A549 (cell line): ENCODE results near the gene SAG. TPM values are rescaled to one million over a fixed set of nuclear protein-coding genes. Genes with fewer than 3 reads are reported as not detected.

Experiments
- ATAC-seq, 2 experiments: fragments of 200-7000 bp in 1 of 2; fragments of >200 bp in 1 of 2; cut with Nextera tagmentation in 1 of 2; cut with Tn5 transposase in 1 of 2; 3 replicates each; pipeline versions ENCODE4 v1.8.0 to v1.9.1; 2018 to 2020; ENCODE audit warnings: mild to moderate bottlenecking in 1 of 2, moderate library complexity in 1 of 2
- CTCF ChIA-PET: fragments of 300-600 bp; sonication (Branson Sonifier 250); formaldehyde crosslinking; extraction: SDS; loops from one replicate; lab custom pipeline; 2021; ENCODE audit warnings: antibody characterized with exemption, inconsistent platforms; lab: Yijun Ruan, JAX
- POLR2A ChIA-PET: fragments of 350-600 bp; formaldehyde crosslinking; extraction: SDS; loops from one replicate; lab custom pipeline; 2021; ENCODE audit warnings: antibody characterized with exemption, inconsistent platforms; lab: Yijun Ruan, JAX
- DNase-seq, 2 experiments: peaks; one replicate each; pipeline versions ENCODE4 v3.0.0 to v3.0.0-alpha.2; 2011 to 2016; ENCODE audit warnings: low read depth in 1 of 2, low spot score in 1 of 2
- FAIRE-seq: peaks from 2 replicates; lab custom pipeline; 2011; peaks lifted over from hg19 to GRCh38; lab: Jason Lieb, UNC
- H3K27ac ChIP-seq, 2 experiments: fragments of >200 bp; sonication (Bioruptor Twin); formaldehyde crosslinking; 3 replicates each; pipeline ENCODE4 v1.5.1; 2016 to 2017
- H3K4me1 ChIP-seq: fragments of >200 bp; sonication (Bioruptor Twin); formaldehyde crosslinking; 3 replicates; pipeline ENCODE4 v1.6.1; 2016
- H3K4me2 ChIP-seq: fragments of >200 bp; sonication (Bioruptor Twin); formaldehyde crosslinking; 3 replicates; pipeline ENCODE4 v1.6.1; 2016
- H3K4me3 ChIP-seq: fragments of >200 bp; sonication (Bioruptor Twin); formaldehyde crosslinking; 3 replicates; pipeline ENCODE4 v1.5.1; 2016
- H3K9me3 ChIP-seq: fragments of >200 bp; sonication (Bioruptor Twin); formaldehyde crosslinking; 3 replicates; pipeline ENCODE4 v1.6.1; 2016
- CBX2 ChIP-seq: fragments of 200-600 bp; sonication (generic); IDR thresholded peaks from 2 replicates; pipeline ENCODE4 v1.6.1; 2016; ENCODE audit warnings: low read depth, mild to moderate bottlenecking, borderline replicate concordance
- CBX8 ChIP-seq: fragments of 200-600 bp; sonication (generic); IDR thresholded peaks from 2 replicates; pipeline ENCODE4 v1.6.1; 2016
- CEBPB ChIP-seq, 2 experiments: fragments of >200 bp in 1 of 2; sonication (Bioruptor Twin) in 1 of 2; formaldehyde crosslinking in 1 of 2; IDR thresholded peaks; 2 replicates each; pipeline ENCODE4 v1.6.1; 2012 to 2016
- CHD2 ChIP-seq: fragments of 150-350 bp; IDR thresholded peaks from 2 replicates; pipeline ENCODE4 v1.6.1; 2014; ENCODE audit warnings: low read length; ENCODE audit not compliant: partially characterized antibody
- EHMT2 ChIP-seq: fragments of 200-600 bp; sonication (generic); IDR thresholded peaks from 2 replicates; pipeline ENCODE4 v1.6.1; 2016; ENCODE audit warnings: antibody characterized with exemption, low read depth, mild to moderate bottlenecking, moderate library complexity
- FOXS1 ChIP-seq: fragments of 250-450 bp; sonication (Bioruptor Pico); IDR thresholded peaks from 2 replicates; pipeline ENCODE4 v1.5.0; 2020; ENCODE audit warnings: mild to moderate bottlenecking, moderate library complexity
- HOXA7 ChIP-seq: fragments of 250-450 bp; sonication (Bioruptor Pico); IDR thresholded peaks from 2 replicates; pipeline ENCODE4 v1.5.0; 2020; ENCODE audit warnings: mild to moderate bottlenecking, moderate library complexity
- JUNB ChIP-seq: fragments of >200 bp; sonication (Bioruptor Twin); formaldehyde crosslinking; IDR thresholded peaks from 2 replicates; pipeline ENCODE4 v1.6.1; 2016
- MAFK ChIP-seq: fragments of 450-650 bp; IDR thresholded peaks from 2 replicates; pipeline ENCODE4 v1.6.1; 2014; ENCODE audit not compliant: partially characterized antibody
- MYC ChIP-seq: IDR thresholded peaks from 2 replicates; pipeline ENCODE4 v1.6.1; 2012; ENCODE audit warnings: mild to moderate bottlenecking, inconsistent platforms, low read length, improper control_type of control experiment, borderline replicate concordance
- POLR2A ChIP-seq: IDR thresholded peaks from 2 replicates; pipeline ENCODE4 v1.6.1; 2012; ENCODE audit warnings: mild to moderate bottlenecking, low read length
- POLR2AphosphoS2 ChIP-seq: conservative IDR thresholded peaks from 2 replicates; pipeline ENCODE4 v1.6.1; 2012; ENCODE audit warnings: low read length, improper control_type of control experiment, inconsistent platforms
- SMC3 ChIP-seq: fragments of >200 bp; sonication (Bioruptor Twin); formaldehyde crosslinking; IDR thresholded peaks from 3 replicates; pipeline ENCODE4 v1.6.1; 2018; ENCODE audit warnings: inconsistent platforms
- SREBF2 ChIP-seq: fragments of 450-650 bp; IDR thresholded peaks from 2 replicates; pipeline ENCODE4 v1.6.1; 2014; ENCODE audit warnings: mild to moderate bottlenecking, moderate library complexity
- TP53 ChIP-seq: fragments of 250-450 bp; sonication (Bioruptor Pico); IDR thresholded peaks from 2 replicates; pipeline ENCODE4 v1.5.0; 2021; ENCODE audit warnings: mild to moderate bottlenecking, moderate library complexity
- WGBS: methylation state at CpG from one replicate; pipeline ENCODE4 v1.1.6; 2017; ENCODE audit errors: missing lambda C conversion rate; 5-methylcytosine and 5-hydroxymethylcytosine counted together
- polyA plus RNA-seq, 4 experiments: library from polyadenylated mRNA; depleted of rRNA in 3 of 4; stranded (reverse); fragments of >200 nt; fragmentation: RNase III in 1 of 4; extraction: RNeasy Plus Mini Kit Qiagen cat#74134 plus additional on column Dnase treatment in 1 of 4; gene quantifications; 2 replicates in 3 of 4; 3 replicates in 1 of 4; pipeline ENCODE4 v1.2.3, GENCODE V29; 2011 to 2017
- TF ChIP-seq, protein P1 (sequence below): fragments of 250-450 bp; sonication (Bioruptor Pico); IDR thresholded peaks from 2 replicates; pipeline ENCODE4 v1.5.0; 2020; ENCODE audit warnings: low read depth, mild to moderate bottlenecking, moderate library complexity
- TF ChIP-seq, protein P2 (sequence below): fragments of 450-650 bp; IDR thresholded peaks from 2 replicates; pipeline ENCODE4 v1.6.1; 2014; ENCODE audit warnings: antibody characterized with exemption
- TF ChIP-seq, protein P3 (sequence below): fragments of >200 bp; sonication (Bioruptor Twin); formaldehyde crosslinking; IDR thresholded peaks from 2 replicates; pipeline ENCODE4 v1.6.1; 2016
- TF ChIP-seq, protein P4 (sequence below): fragments of >200 bp; sonication (Bioruptor Twin); formaldehyde crosslinking; IDR thresholded peaks from 3 replicates; pipeline ENCODE4 v1.5.1; 2016
- TF ChIP-seq, protein P5 (sequence below): IDR thresholded peaks from 2 replicates; pipeline ENCODE4 v1.6.1; 2012; ENCODE audit warnings: low read depth, borderline replicate concordance

Gene SAG
- polyA plus RNA-seq, 2 of the 4 experiments (the other 2 are of a cell fraction) = not detected

DNA sequence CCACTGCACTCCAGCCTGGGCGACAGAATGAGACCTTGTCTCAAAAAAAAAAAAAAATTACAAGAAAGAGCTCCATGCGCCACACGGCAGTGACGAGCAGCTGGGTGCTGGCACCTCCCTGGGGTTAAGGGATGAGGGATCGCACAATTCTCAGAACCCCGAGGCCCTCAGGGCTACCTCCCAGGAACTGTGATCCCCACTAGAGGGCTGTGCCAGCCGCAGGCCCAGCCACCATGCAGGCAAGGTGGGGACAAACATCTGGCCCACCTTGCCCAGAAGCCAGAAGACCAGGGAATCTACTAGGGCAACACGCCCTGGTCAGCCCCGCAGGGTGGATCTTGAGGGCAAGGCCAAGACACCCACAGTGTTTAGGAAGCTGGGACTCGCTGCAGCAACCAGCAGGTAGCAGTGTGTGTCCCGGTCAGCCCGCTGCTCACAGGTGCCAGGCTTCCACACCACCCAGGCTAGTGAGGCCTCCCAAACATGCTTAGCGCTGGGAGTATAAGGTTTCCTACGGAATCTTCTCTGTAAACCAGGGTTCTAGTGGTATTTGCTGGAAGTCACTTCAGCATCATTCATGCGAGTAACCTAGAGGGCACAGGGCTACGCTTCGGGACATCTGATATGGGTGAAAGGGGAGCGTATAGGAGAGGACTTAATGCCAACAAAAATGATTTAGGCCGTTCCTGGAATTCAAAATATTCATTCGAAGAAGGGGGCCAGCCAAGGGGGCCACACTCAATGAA is 6.7 kb downstream of the SAG start (continued):
- TF ChIP-seq CBX2 = no peak

DNA sequence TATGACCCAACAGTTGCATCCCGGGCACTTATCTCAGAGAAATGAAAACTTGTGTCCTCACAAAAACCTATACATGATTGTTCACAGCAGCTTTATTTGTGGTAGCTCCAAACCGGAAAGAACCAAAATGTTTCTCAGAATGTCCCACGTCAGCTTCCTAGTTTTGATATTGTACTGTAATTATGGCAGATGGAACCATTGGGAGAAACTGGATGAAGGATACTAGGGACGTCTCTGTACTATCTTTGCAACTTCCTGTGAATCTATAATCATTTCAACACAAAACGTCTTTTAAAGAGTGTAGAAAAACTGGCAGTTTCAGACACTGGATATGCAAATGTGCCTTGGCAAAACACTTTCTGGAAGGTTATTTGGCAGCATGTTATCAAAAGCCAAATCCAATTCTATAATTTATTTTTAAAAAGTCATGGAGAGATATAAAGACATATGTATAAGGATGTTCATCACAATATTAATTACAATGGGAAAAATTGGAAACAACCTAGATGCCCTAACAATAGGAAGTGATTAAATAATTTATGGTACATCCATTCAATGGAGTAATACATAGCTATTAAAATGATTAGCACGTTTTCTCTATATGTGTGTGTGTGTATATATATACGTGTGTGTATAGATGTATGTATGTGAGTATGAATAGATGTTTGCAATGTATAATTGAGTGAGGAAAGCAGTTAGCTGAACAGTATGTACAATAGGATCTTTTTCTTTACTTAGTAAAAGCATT is 9.8 kb downstream of the SAG start:
- no peaks in the 10 kb centered on the region for H3K4me1 ChIP-seq
- POLR2A ChIA-PET = no interaction called here
- FAIRE-seq = no peak
- H3K4me3 ChIP-seq = no peak overlapping the region
- CTCF ChIA-PET = interaction anchor here (1.1 to 1.3 kb wide), 2 partner anchors 14 to 15 kb away, joined by 3 to 7 read pairs; no protein-coding TSS in a partner anchor
- H3K9me3 ChIP-seq = no peaks in the 10 kb centered on the region
- no peak for TF ChIP-seq POLR2A
- no peak for TF ChIP-seq TP53 (CRISPR knock-in tag)
- no peak for TF ChIP-seq EHMT2
- no peak for TF ChIP-seq SREBF2
- TF ChIP-seq MYC = no peak
- TF ChIP-seq MAFK = no peak
- TF ChIP-seq CBX8 = no peak
- no peak for TF ChIP-seq POLR2AphosphoS2
- TF ChIP-seq, protein P1, sequence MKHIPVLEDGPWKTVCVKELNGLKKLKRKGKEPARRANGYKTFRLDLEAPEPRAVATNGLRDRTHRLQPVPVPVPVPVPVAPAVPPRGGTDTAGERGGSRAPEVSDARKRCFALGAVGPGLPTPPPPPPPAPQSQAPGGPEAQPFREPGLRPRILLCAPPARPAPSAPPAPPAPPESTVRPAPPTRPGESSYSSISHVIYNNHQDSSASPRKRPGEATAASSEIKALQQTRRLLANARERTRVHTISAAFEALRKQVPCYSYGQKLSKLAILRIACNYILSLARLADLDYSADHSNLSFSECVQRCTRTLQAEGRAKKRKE (CRISPR knock-in tag) = no peak
- 64% methylated on average over 7 of the region's 7 CpGs for WGBS
- no peak overlapping the region for H3K4me2 ChIP-seq
- DNase-seq = no peak
- no peak for ATAC-seq
- H3K27ac ChIP-seq = no peak overlapping the region

DNA sequence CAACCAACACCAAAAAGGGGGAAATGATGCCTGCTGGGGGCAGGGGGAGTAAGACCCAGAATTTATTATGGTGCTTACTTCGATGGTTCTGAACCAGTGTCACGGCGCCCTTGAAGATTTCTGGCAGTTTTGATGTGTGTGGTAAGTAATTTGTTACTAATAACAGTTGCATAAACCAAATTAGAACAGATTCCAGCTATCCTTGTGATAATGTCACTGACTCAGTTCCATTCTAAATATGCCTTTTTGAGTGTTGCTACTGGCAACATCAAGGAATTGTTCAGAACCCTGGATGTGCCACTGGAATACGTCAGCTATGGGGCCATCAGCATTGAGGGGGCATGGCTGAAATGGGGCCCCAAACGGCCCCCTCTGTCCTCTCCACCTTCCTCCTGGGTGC is 11.6 kb downstream of the SAG start:
- Histone ChIP-seq H3K4me3 (no peak overlapping the region), H3K27ac (no peak overlapping the region), H3K4me2 (no peak overlapping the region), H3K9me3 (no peaks in the 10 kb centered on the region), H3K4me1 (no peaks in the 10 kb centered on the region)
- TF ChIP-seq CEBPB (IDR thresholded peaks at IDR 0.05) = no peak
- TF ChIP-seq, protein P1 (CRISPR knock-in tag) = no peak
- no peak for TF ChIP-seq JUNB
- no peak for TF ChIP-seq SMC3
- TF ChIP-seq FOXS1 (CRISPR knock-in tag) = no peak
- no peak for TF ChIP-seq HOXA7
- no peak for TF ChIP-seq TP53 (CRISPR knock-in tag)
- no peak for TF ChIP-seq CHD2
- no peak for TF ChIP-seq SREBF2
- TF ChIP-seq, protein P2, sequence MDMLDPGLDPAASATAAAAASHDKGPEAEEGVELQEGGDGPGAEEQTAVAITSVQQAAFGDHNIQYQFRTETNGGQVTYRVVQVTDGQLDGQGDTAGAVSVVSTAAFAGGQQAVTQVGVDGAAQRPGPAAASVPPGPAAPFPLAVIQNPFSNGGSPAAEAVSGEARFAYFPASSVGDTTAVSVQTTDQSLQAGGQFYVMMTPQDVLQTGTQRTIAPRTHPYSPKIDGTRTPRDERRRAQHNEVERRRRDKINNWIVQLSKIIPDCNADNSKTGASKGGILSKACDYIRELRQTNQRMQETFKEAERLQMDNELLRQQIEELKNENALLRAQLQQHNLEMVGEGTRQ = no peak
- TF ChIP-seq, protein P3, sequence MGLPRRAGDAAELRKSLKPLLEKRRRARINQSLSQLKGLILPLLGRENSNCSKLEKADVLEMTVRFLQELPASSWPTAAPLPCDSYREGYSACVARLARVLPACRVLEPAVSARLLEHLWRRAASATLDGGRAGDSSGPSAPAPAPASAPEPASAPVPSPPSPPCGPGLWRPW = no peak
- no peak for TF ChIP-seq POLR2A
- TF ChIP-seq, protein P4, sequence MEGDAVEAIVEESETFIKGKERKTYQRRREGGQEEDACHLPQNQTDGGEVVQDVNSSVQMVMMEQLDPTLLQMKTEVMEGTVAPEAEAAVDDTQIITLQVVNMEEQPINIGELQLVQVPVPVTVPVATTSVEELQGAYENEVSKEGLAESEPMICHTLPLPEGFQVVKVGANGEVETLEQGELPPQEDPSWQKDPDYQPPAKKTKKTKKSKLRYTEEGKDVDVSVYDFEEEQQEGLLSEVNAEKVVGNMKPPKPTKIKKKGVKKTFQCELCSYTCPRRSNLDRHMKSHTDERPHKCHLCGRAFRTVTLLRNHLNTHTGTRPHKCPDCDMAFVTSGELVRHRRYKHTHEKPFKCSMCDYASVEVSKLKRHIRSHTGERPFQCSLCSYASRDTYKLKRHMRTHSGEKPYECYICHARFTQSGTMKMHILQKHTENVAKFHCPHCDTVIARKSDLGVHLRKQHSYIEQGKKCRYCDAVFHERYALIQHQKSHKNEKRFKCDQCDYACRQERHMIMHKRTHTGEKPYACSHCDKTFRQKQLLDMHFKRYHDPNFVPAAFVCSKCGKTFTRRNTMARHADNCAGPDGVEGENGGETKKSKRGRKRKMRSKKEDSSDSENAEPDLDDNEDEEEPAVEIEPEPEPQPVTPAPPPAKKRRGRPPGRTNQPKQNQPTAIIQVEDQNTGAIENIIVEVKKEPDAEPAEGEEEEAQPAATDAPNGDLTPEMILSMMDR = no peak
- TF ChIP-seq, protein P5, sequence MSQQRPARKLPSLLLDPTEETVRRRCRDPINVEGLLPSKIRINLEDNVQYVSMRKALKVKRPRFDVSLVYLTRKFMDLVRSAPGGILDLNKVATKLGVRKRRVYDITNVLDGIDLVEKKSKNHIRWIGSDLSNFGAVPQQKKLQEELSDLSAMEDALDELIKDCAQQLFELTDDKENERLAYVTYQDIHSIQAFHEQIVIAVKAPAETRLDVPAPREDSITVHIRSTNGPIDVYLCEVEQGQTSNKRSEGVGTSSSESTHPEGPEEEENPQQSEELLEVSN = no peak
- CTCF ChIA-PET = interaction anchor here (0.6 kb wide), 1 partner anchor 16 kb away, joined by 3 read pairs; no protein-coding TSS in a partner anchor
- DNase-seq = no peak
- FAIRE-seq = no peak
- POLR2A ChIA-PET = no interaction called here
- 58% methylated on average over 5 of the region's 5 CpGs for WGBS
- ATAC-seq = no peak
